CD4-positive, alpha-beta T cell treated with Interleukin-12 subunit alpha and Interleukin-12 subunit beta, for 1 hour (primary cell): ENCODE measurements around the gene CDV3.
"Not testable (repeated sequence)": the region's sequence is repeated elsewhere in the genome, so short reads cannot be mapped to it uniquely, and the experiment has no call there.

Source experiments
- DNase-seq: peaks from one replicate; pipeline ENCODE4 v3.0.0-alpha.2; 2020

Gene CDV3, protein sequence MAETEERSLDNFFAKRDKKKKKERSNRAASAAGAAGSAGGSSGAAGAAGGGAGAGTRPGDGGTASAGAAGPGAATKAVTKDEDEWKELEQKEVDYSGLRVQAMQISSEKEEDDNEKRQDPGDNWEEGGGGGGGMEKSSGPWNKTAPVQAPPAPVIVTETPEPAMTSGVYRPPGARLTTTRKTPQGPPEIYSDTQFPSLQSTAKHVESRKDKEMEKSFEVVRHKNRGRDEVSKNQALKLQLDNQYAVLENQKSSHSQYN

DNA sequence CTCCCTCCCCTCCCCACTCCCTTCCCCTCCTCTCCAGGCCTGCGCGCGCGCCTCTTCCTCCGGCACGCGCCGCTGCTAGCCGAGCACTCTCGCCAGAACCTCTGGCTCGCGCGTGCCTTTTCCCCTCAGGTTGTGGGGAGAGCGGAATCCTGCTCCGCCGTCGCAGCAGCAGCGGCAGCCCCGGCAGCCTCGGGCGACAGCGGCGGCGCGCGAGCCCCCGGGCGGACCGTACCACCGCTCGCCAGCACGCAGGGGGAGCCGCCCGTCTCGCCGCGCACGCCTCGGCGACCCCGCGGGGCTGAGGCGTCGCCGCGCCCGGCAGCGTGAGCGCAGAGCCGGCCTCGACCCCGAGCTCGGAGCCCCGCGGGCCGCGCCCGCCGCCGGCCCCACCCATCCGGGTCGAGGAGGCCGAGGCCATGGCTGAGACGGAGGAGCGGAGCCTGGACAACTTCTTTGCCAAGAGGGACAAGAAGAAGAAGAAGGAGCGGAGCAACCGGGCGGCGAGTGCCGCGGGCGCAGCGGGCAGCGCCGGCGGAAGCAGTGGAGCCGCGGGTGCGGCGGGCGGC, at the start of gene CDV3:
TSS of gene CDV3 (plus strand) at position 58 of the 566 bp plus-strand sequence. CDS start at position 417, 359 bp downstream.
- DNase-seq, result no peak

DNA sequence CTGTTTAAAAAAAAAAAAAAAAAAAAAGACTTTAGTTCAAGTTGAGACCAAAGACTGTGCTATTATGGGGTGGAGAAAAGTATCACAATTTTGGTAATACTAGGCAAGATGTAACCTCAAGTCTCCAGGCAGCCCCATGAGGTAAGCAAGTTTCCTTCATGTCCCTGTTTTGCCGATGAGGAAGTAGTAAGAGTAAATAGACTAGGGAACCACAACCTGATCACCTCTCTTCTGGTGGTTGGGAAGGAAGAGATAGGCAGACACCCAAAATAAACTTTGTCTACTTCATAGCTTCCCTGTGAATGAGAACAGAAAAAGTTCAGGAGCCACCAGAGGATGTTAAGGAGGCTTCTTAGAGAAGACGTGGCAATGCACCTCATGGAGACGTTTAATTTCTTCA, 49.7 kb upstream of the CDV3 start:
- not testable (repeated sequence) for DNase-seq

DNA sequence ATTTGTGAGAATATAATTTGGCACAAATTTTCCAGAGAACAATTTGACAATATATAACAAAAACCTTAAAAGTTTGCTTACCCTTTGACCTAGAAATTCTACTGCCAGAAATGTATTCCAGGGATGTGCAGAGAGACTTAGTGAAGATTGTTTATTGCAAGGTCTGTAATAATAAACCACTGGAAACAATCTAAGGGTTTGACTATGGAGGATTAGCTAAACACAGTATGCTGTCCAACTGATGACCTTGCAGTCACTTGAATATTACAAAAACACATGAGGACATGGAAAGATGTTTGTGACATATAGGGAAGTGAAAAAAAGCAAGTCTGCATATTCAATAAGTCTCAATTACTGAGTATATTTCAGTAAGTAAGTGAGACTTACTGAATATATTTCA, 48.1 kb upstream of the CDV3 start:
- DNase-seq, result no peak

DNA sequence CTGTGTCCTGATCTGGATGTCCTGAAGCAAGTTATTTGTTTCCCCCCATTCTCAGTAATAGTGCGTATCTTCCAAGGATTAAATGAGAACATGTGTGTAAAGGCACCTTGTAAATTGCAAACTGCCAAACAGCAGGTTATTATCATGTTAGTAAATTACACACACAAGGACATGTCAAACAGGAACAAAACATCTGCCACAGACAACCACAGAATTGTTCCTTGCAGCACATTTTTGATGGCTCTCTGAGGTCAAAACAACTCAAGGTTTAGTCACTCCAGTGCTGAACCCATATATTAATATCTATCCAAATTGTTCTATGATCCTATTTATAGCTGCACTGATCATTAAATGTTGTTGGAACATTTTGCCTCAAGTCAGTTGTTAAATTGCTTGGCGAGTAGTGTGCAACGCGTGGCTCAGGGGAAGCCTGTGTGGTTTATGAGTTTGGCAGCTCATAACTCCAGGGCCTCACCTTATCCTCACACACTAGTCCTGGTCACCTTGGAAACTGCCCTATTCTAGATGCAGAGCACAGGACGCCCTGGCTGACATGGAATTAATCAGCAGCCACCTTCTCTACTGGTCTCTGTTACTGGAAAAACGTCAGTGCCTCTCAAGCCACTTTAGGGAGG, 46.3 kb upstream of the CDV3 start:
- no peak for DNase-seq

DNA sequence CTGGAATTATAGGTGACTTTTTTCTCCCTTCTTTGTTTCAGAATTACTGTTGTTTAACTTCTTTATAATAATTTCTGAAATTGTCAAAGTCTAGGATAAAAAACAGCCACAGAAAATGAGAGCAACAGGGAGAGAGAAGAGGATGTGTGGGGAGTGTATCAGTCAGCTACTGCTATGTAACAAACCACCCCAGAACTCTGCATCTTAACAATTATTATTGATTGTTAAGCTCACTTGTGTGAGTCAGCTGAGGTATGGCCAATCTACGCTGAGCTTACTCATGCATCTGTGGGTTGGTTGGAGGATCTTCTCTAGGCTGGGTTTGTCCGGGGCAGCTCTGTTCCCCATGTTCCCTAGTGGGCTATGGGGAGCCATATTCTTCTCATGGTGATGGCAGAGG, 43.7 kb upstream of the CDV3 start:
- DNase-seq, result no peak

DNA sequence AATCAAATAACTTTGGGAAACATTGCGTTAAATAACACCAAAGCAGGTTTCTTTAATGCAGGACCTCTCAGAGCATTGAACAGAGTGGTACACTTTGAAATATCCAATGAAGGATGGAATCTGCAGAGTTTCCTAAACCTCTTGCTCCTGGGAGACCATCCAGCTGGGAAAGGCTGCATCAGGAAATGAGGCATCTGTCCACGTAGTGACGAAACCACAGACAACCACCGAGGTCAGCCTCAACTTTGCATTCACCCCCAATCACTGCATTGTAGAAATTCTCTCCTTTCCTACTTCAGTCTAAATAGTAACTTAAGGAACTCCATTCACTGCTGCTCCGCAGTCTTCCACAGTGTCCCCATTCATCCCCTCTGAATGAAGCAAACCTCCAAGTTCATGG, 41.5 kb upstream of the CDV3 start:
- DNase-seq, result no peak

DNA sequence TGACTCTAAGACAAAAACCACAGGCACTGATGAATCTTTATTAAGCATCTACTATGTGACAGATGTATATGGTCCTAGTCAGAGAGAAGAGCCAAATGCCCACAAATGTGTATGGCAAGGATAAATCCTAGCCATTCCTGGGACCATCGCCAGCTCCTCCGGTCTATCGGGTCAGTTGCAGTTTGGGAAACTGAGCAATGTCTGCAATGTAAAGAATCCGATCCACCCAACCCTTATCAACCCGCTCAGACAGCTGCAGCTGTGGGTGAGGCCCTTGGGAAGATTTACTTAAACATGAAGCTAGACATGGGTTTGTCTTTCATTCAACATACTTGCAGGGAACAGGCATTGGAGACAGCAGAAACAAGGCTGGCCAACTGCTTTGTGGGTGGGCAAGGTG, 40.5 kb upstream of the CDV3 start:
- no peak for DNase-seq

DNA sequence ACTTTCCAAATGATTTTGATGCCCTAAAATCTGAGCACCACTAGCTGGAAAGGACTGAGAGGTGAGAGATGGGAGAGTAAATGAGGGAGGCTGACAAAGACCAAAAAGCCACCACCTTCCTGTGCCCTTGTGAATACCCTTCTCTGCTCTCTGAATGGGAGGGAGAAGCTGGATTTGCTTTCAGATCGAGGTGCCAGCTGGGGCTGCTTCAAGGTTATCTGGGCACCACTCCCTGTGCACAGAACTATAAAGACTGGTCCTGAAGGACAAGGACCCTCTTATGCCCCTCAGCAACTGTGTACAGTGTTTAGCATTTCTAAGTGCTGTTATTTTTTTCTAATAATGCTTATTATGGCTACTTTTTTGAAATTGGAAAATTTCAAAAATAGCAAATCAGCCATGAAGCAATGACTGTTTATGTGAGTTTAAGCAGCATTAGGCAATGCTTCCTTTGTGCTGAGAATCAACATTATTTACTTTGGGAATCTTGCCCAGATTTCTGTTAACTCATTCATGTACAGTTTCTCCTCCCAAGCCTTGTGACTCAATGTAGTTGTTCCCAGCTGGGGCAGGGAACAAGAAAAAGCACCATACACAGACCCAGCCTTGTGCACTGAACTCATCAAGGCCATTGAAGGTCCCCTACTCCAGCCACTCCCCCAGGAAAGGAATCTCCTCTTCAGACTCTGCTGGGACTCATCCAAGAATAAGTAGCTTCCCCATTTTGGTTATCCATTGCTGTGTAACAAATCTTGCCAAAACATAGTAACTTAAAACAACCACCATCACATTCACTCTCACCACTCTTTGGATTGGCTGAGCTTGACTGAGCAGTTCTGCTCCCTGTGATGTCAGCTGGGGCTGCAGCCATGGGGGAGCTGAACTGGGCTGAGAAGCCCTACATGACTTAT, 37.3 kb upstream of the CDV3 start:
- DNase-seq, result no peak

DNA sequence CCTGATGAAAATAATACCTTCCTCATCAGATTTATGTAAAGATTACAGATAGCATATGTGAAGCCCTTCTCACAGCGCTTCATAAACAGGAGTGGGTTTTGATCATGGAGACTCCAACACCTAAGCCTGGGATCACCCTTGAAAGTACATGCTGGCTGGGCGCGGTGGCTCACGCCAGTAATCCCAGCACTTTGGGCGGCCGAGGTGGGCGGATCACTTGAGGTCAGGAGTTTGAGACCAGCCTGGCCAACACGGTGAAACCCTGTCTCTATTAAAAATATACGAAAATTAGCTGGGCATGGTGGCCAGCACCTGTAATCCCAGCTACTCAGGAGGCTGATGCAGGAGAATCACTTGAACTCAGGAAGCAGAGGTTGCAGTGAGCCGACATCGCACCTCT, 36.4 kb upstream of the CDV3 start:
- DNase-seq, result not testable (repeated sequence)

DNA sequence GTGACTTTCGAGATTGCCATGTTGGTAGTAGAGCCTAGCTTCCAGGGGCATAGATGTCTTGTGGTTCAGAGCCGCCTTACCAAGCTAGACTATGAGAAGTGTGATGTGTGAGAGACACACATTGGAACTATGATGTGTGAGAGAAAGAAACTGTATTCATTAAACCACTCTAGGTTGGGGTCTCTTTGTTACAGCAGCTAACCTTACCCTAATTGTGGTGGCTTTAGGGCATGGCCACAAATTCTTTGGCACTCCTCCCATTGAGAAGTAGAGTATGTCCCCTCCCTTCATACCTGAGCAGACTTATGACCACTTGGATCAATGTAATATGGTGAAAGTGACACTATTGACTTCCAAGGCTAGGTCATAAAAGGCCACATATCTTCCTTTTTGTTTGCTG, 35.3 kb upstream of the CDV3 start:
- no peak for DNase-seq

DNA sequence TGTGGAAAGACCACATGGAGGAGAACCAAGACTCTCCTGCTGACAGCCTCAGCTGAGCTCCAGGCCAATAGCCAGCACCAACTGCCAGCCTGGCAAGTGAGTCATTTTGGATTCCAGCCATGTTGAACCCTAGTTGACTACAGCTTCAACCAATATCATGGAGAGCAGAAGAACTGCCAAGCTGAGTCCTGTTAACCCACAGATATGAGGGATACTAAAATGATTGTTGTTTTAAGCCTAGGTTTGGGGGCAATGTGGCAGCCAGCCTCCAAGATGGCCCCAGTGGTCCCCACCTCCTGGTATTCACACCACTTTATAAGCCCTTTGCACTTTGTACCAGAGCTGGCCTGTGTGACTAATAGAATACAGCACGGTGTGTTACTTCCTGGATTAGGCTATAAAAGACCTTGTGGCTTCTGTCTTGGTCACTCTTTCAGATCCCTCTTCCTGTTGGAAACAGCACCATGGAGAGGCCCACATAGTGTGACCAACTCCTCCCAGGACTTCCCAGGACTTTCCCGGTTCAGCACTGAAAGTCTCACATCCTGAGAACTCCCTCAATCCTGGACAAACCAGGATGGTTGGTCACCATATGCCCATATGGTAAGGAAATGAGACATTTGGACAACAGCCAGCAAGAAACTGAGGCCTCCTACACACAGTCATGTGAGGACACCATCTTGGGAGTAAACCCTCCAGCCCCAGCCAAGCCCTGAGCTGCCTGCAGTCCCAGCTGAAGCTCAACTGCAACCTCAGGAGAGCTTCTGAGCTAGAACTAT, 32.4 kb upstream of the CDV3 start:
- no peak for DNase-seq

DNA sequence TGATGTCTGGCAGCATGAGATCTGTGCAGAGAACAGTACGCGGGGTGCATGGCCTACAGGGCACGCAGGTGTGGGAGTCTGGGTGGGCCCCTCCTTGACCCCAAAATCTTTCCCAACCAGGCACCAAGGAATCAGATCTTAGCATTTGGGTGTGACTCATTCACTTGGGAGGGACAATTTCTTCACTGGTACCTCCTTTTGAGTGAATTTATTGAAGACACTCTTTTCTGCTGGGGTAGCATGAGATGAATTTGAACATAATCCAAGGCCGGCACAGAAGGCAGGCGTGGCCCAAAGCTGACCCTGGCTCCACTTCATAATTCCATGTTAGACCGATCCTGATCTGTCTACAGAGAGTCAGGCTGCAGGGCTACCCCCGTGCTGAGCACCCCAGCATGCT, 30.6 kb upstream of the CDV3 start:
- no peak for DNase-seq

DNA sequence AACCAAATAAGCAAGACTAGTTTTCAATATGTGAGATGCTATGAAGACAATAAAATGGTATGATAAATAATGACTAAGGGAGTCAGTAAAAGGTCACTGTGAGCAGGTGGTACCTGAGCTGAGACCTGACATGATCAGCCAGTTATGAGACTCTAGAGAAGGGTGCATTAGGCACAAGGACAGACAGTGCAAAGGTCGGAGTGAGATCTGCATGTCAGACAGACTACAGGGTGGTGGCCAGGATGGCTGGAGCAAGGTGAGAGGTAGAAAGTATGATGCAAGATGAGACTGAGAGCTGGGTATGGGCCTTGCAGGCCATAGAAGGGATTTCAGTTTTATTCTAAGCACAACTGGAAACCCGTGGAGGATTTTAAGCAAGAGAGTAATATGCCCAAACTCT, 28.5 kb upstream of the CDV3 start:
- DNase-seq, result not testable (repeated sequence)

DNA sequence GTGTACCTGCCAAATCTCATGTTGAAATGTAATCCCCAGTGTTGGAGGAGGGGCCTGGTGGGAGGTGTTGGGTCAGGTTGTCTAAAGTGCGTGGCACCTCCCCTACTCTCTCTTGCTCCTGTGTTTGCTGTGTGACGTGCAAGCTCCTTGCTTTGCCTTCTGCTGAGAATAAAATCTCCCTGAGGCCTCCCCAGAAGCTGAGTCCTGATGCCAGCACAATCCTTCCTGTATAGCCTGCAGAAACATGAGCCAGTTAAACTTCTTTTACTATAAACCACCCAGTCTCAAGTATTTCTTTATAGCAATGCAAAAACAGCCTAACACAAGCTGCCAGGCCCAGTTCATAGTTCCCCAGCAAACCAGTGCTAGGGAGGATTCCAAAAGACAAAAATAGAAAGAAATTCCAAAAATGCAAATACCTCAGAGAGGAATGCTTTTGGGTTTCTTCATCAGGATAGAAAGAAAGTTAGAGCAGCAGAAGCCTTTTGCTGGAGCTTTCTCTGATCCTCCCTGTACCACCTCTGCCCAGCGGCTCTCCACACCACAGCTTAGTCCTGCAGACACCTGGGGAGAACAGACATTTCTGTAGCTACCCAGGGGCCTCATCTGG, 25.9 kb upstream of the CDV3 start:
- no peak for DNase-seq

DNA sequence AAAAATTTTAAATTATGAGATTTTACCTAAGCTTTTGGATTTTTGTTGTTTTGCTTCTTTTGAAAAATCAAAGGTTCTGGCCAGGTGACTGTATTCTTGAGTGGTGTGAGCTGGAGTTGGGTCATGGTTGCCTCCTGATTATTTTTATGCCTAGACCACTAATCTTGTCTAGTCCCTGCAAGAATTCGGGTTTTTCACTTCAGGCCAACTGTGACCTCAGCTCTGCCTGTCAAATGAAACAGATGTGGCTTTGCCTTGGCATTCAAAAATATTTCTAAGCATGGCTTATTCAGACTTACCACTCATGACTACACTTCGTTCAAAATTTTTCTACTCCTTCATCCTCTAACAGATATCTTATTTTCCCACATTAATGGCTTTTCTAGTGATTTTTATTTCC, 25.4 kb upstream of the CDV3 start:
- no peak for DNase-seq

DNA sequence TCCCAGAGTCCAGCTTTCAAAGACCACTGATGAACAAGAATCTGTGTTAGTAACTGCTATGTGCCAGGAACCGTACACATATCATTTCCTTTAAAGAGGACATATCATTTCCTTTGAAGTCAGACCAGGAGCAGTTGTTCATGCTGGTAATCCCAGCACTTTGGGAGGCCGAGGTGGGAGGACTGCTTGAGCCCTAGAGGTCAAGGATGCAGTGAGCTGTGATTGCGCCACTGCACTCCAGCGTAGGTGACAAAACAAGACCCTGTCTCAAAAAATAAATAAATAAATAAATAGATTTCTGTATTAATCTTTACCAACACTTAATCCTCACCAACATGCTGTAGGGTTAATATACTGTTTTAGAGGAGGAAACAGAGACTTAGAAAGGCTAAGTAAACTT, 23.9 kb upstream of the CDV3 start:
- DNase-seq, result no peak

DNA sequence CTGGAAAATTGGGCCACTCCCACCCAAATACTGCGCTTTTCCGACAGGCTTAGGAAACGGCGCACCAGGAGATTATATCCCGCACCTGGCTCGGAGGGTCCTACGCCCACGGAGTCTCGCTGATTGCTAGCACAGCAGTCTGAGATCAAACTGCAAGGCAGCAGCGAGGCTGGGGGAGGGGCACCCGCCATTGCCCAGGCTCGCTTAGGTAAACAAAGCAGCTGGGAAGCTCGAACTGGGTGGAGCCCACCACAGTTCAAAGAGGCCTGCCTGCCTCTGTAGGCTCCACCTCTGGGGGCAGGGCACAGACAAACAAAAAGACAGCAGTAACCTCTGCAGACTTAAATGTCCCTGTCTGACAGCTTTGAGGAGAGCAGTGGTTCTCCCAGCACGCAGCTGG, 21.9 kb upstream of the CDV3 start:
- DNase-seq, result not testable (repeated sequence)

DNA sequence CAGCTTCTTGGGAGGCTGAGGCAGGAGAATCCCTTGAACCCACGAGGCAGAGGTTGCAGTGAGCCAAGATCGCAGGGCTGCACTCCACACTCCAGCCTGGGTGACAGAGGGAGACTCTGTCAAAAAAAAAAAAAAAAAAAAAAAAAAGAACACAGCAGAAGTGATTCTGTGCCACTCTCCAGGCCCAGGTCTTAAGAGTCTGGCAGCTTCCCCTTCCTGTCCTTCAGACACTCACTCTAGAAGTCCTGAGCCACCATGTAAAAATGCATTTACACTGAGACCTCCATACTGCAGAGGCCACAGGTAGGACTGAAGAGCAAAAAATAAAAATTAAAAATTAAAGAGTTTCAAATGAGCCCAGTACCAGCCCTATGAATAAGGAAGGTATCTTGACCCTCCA, 11.8 kb upstream of the CDV3 start:
- DNase-seq, result no peak

DNA sequence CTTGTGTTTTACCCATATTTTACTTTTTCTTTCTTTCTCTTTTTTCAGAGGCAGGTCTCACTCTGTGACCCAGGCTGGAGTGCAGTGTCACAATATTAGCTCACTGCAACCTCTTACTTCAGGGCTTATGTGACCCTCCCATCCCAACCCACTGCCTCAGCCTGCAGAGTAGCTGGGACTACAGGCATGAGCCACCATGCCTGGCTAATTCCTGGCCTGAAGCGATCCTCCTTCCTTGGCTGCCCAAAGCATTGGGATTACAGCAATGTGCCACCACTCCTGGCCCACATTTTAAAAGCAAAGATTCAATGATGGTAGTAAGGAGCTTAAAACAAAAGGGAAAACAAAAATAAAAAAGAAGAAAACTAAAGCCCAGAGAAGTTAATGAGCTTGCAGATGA, 11.1 kb upstream of the CDV3 start:
- DNase-seq, result no peak

DNA sequence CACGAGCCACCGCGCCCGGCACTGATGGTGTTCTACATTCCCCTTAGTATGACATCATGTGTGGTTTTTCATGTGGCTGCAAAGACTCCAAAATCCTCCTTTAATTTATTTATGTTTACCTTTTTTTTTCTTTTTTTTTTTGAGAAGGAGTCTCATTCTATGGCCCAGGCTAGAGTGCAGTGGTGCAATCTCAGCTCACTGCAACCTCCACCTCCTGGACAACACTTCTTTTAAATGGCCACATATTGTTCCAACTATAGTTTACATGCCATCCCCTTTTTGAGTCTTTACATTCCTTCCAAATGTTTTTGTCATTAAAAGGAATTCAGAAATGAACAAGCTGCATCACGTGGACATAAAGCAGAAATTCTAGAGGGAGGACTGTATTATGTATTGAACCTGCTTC, 10.3 kb upstream of the CDV3 start:
- no peak for DNase-seq

DNA sequence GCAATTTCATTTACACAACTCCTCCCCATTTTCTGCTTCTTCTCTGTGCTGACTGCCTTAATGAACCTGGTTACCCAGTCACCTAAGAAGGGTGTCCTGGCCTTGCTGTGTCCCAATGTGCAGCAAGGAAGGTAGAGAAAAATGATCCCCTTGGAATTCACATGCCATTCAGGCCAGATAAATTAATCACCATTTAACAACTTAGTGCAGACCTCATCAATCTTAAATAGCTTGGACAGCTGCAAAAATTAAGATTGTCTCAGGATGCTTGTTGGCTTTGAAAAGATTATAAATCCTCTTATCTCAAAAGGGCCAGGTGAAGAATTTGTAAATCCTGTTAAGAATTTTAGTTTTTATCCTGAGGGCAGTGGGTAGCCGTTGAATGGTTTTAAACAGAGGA, 9.7 kb upstream of the CDV3 start:
- DNase-seq, result no peak

DNA sequence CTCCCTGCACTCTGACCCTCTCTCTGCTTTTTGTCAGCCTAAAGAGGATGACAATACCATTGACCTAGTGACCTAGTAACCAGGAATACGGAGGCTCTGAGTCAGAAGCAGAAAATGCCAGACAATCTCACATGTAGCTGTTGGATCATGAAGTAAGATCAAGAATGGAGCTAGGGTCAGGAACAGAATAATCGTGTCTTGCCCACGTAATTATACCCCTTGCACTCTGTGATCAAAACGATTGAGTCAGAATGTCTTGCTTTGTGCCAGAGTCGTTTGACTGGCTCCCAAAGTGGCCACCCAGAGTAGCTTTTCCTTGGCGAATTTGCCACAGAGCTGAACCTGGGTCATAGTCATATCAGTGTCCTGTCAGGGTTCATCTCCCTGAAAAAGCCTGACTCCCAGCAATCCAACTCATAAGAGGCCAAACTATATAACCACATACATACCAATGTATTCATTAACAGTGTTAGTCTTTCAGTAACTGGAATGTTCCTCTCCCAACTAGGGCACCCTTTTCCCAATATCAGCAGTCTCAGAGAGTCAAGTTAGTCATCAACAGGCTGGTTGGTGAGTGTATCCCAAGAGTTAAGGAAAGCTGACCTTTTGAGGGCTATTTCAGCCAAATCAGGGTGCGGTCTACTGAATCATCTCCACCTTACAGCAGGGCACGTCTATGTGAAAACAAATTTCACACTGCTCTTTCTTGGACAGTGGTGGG, 5.0 kb upstream of the CDV3 start:
- no peak for DNase-seq
